HG02678 (cell line): ENCODE data around the gene EFTUD2.
"Not testable (repeated sequence)": the region's sequence is repeated elsewhere in the genome, so short reads cannot be mapped to it uniquely, and the experiment has no call there.

ENCODE experiments used
- ATAC-seq: cut with Tn5 transposase; IDR thresholded peaks from one replicate; pipeline ENCODE4 v1.9.1; 2021; ENCODE audit warnings: mild to moderate bottlenecking, moderate library complexity; ENCODE audit not compliant: unreplicated experiment

The EFTUD2 gene

GRCh38 chr17:44850612-44851011 lies 48.6 kb downstream of the EFTUD2 start:
- no peak for ATAC-seq

GRCh38 chr17:44850025-44850424 lies 49.2 kb downstream of the EFTUD2 start:
- ATAC-seq, result no peak

- ATAC-seq, result no peak
Measured at GRCh38 chr17:44848961-44849489, 50.2 kb downstream of the EFTUD2 start.

- no peak for ATAC-seq
Measured at GRCh38 chr17:44848257-44848795, 50.9 kb downstream of the EFTUD2 start.

GRCh38 chr17:44847586-44847985 lies 51.7 kb downstream of the EFTUD2 start, which contains the start of gene HIGD1B:
Gene HIGD1B (plus strand): TSS chr17:44847883. CDS start chr17:44848153, 270 bp downstream.
- ATAC-seq, result no peak

- ATAC-seq, result no peak
Measured at GRCh38 chr17:44846206-44846605, 53.0 kb downstream of the EFTUD2 start.

GRCh38 chr17:44844390-44844830 lies 54.8 kb downstream of the EFTUD2 start:
- ATAC-seq, result no peak

GRCh38 chr17:44842748-44843147 lies 56.5 kb downstream of the EFTUD2 start:
- no peak for ATAC-seq

GRCh38 chr17:44840936-44841335 lies 58.3 kb downstream of the EFTUD2 start:
- ATAC-seq, result no peak

GRCh38 chr17:44840274-44840673 lies 59.0 kb downstream of the EFTUD2 start:
- no peak for ATAC-seq

- no peak for ATAC-seq
Measured at GRCh38 chr17:44837196-44837595, 62.0 kb downstream of the EFTUD2 start.

GRCh38 chr17:44832805-44833204 lies 66.4 kb downstream of the EFTUD2 start:
- no peak for ATAC-seq

GRCh38 chr17:44831371-44831770 lies 67.9 kb downstream of the EFTUD2 start:
- ATAC-seq, result no peak

GRCh38 chr17:44830359-44831288 lies 68.6 kb downstream of the EFTUD2 start:
- ATAC-seq, result no peak

- no peak for ATAC-seq
Measured at GRCh38 chr17:44829523-44830358, 69.5 kb downstream of the EFTUD2 start, which contains the start of gene GJC1. Gene GJC1 (minus strand): TSS chr17:44830287. CDS start chr17:44805817, 24,470 bp downstream.

- no peak for ATAC-seq
Measured at GRCh38 chr17:44828919-44829522, 70.2 kb downstream of the EFTUD2 start.

GRCh38 chr17:44827863-44828262 lies 71.4 kb downstream of the EFTUD2 start:
- ATAC-seq, result no peak

- no peak for ATAC-seq
Measured at GRCh38 chr17:44826123-44826790, 73.0 kb downstream of the EFTUD2 start.

- not testable (repeated sequence) for ATAC-seq
Measured at GRCh38 chr17:44825236-44825635, 74.0 kb downstream of the EFTUD2 start.

- ATAC-seq, result no peak
Measured at GRCh38 chr17:44820631-44821212, 78.5 kb downstream of the EFTUD2 start.
